Ovary (tissue), 9 donors: ENCODE data around the gene RPS27. TPM values are rescaled to one million over a fixed set of nuclear protein-coding genes. Genes with fewer than 3 reads are reported as not detected.
A peak's percentile ranks its signal among the peaks of the same experiment; 100 is the strongest.

ENCODE experiments used
- DNase-seq, 5 donors: peaks; one replicate each; pipeline ENCODE4 v3.0.0-alpha.2; 2019 to 2020
- H3K27ac ChIP-seq, 2 donors: fragments of 200-600 bp; one replicate each; pipeline versions ENCODE4 v1.5.1 to v1.8.0; 2019 to 2022
- H3K27me3 ChIP-seq: fragments of 200-600 bp; one replicate; pipeline ENCODE4 v1.8.0; 2022
- H3K36me3 ChIP-seq: fragments of 200-600 bp; sonication (generic); one replicate; pipeline ENCODE4 v1.5.1; 2019
- H3K4me1 ChIP-seq: one replicate; pipeline ENCODE4 v1.8.1; 2013; ENCODE audit warnings: mild to moderate bottlenecking, moderate library complexity; ENCODE audit not compliant: insufficient read depth
- H3K4me3 ChIP-seq: fragments of 200-600 bp; sonication (generic); one replicate; pipeline ENCODE4 v1.5.1; 2017
- H3K9me3 ChIP-seq, 2 donors: fragments of 200-600 bp in 1 of 2; sonication (generic) in 1 of 2; one replicate each; pipeline versions ENCODE4 v1.5.1 to v1.8.1; 2013 to 2019; ENCODE audit warnings: mild to moderate bottlenecking in 1 of 2, moderate library complexity in 1 of 2
- EP300 ChIP-seq: sonication (generic); formaldehyde crosslinking; IDR thresholded peaks from one replicate; pipeline ENCODE4 v1.6.1; 2017; ENCODE audit warnings: antibody characterized with exemption
- POLR2A ChIP-seq: fragments of 450-650 bp; IDR thresholded peaks from one replicate; pipeline ENCODE4 v1.6.1; 2017; ENCODE audit warnings: antibody characterized with exemption, mild to moderate bottlenecking, moderate library complexity
- WGBS, 3 donors: extraction: QIAGEN DNeasy Blood & Tissue Kit in 1 of 3; methylation state at CpG; one replicate each; pipeline versions ENCODE4 v1.1.5 to v1.1.7; 2013 to 2017; 5-methylcytosine and 5-hydroxymethylcytosine counted together
- intact Hi-C, 4 donors: fragments of 100-400 bp; cut with DNase I; formaldehyde crosslinking; loops; one replicate each; pipeline versions ENCODE4 v1.11.0 to v1.15.1; 2022 to 2023
- polyA plus RNA-seq, 2 donors: library from polyadenylated mRNA; stranded (reverse); fragments of 200-250 nt in 1 of 2; fragments of 350-450 nt in 1 of 2; fragmentation: Illumina TruSeq in 1 of 2; extraction: RNeasy Lipid Tissue Mini Kit (QIAGEN cat#74804) in 1 of 2; gene quantifications; one replicate each; pipeline ENCODE4 v1.2.3, GENCODE V29; 2013 to 2014
- total RNA-seq, 7 donors: library from RNA; depleted of rRNA in 2 of 7; stranded (reverse); fragments of >200 nt in 2 of 7; fragmentation: NEBNext Ultra II Directional in 3 of 7; extraction: Animal tissue kit (Norgen Biotek cat#: 25700) in 3 of 7; gene quantifications; one replicate each; pipeline versions ENCODE4 v1.1.0 to v1.2.4, GENCODE V29; 2016 to 2023
- TF ChIP-seq, protein P1 (sequence below), 3 donors: fragments of 450-650 bp in 2 of 3; fragments of 200-600 bp in 1 of 3; IDR thresholded peaks; one replicate each; pipeline versions ENCODE4 v1.5.1 to v1.8.0; 2016 to 2022; ENCODE audit warnings: antibody characterized with exemption in 3 of 3, mild to moderate bottlenecking in 1 of 3
- donor health status: DM: no; HTN: no; CAD: no; lungs with moderate emphysema.
- donor health status: DM: no; HTN: no; CAD: no.
- donor health status: Bipolar disorder and iron deficiency.
- donor health status: DM: yes; HTN: yes; CAD: no.
- donor health status: DM: no; HTN: no; CAD: no.
- donor health status: DM: yes; HTN: yes; CAD: no.

The RPS27 gene
- total and polyA plus RNA-seq, 9 donors = 3,441 to 24,704 (median 5,398) TPM

DNA sequence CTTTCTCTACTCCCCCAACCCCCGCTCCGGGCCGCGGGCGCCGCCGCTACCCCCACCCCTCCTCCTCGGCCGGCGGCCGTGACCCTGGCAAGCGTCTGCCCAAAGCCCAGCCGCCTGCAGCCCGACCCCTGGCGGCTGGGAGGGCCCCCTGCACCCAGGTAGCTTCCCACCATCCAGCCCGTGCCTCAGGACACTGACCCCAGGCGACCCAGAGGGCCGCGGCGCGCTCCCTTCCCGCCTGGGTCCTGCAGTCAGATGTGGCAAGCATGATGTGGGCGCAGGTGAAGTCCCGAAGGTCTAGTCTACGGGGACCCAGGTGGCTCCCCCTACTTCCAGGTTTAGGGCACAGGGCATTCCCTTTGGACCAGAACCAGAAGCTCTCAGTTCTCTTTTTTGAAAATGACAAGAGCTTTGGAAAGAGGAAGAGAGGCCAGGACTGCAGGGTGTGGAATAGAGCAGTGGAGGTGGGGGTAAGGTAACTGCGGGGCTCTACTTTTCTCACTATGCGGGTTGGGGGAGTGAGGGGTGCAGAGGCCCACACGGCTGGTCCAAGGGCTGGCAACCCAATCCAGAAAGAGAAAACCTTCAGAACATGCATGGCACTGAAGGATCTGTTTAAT lies 43.8 kb upstream of the RPS27 start, which contains the start of gene DENND4B:
Gene DENND4B, minus strand, starts transcription at position 97 of the 620 bp plus-strand sequence. CDS start 2,344 bp downstream, outside the sequence.
- Histone ChIP-seq H3K4me3 (peak within 1 kb of the TSS; percentile 88), H3K9me3 (no peaks in the 10 kb centered on the region), H3K4me1 (peaks cover 7% of the 10 kb centered on the region), H3K27ac (peak within 1 kb of the TSS; percentile 95 to 97), H3K27me3 (no peaks in the 10 kb centered on the region), H3K36me3 (no peaks in the 10 kb centered on the region)
- no peak for TF ChIP-seq EP300
- TF ChIP-seq, protein P1, sequence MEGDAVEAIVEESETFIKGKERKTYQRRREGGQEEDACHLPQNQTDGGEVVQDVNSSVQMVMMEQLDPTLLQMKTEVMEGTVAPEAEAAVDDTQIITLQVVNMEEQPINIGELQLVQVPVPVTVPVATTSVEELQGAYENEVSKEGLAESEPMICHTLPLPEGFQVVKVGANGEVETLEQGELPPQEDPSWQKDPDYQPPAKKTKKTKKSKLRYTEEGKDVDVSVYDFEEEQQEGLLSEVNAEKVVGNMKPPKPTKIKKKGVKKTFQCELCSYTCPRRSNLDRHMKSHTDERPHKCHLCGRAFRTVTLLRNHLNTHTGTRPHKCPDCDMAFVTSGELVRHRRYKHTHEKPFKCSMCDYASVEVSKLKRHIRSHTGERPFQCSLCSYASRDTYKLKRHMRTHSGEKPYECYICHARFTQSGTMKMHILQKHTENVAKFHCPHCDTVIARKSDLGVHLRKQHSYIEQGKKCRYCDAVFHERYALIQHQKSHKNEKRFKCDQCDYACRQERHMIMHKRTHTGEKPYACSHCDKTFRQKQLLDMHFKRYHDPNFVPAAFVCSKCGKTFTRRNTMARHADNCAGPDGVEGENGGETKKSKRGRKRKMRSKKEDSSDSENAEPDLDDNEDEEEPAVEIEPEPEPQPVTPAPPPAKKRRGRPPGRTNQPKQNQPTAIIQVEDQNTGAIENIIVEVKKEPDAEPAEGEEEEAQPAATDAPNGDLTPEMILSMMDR (IDR thresholded peaks at IDR 0.05) = peak; percentile 88 to 97 (median 92)
- WGBS, 3 donors = 9 to 18% (median 9%) methylated on average over 12 to 28 of the region's 28 CpGs
- intact Hi-C loops = loop anchor here in 3 of 4 donors (5.0 to 10.0 kb wide), 3 partner anchors 149 to 272 kb away; partner anchors contain the start of genes ILF2 (in 2 of the 3) and NPR1 (in 2 of the 3)
- DNase-seq = peak; percentile 82 to 90 (median 87)

DNA sequence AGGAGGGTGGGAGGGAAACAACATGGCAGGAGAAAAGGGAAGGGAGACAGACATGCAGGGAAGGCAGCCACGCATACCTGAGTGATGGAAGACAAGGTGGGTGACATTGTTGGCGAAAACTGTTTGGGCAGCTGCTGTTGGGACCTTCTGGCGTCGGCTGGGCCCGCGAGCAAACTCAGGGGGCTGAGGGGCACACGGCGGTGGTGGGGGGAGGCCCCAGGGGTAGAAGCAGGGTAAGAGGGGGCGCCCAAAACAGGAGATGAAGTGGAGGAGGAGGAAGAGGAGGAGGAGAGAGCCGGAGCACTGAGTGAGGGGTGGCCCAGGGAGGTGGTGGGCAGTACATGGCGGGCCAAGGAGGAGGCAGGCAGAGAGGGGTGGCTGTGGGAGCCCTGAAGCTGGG lies 39.4 kb upstream of the RPS27 start:
- H3K36me3 ChIP-seq = no peaks in the 10 kb centered on the region
- H3K27ac ChIP-seq = no peak overlapping the region
- no peak overlapping the region for H3K4me3 ChIP-seq
- H3K4me1 ChIP-seq = peaks cover 2% of the 10 kb centered on the region
- DNase-seq = peak in 1 of 5 donors; percentile 12
- no peaks in the 10 kb centered on the region for H3K27me3 ChIP-seq
- TF ChIP-seq, protein P1 (IDR thresholded peaks at IDR 0.05) = no peak
- TF ChIP-seq POLR2A (no peak), EP300 (no peak)
- H3K9me3 ChIP-seq = no peaks in the 10 kb centered on the region
- intact Hi-C loops = loop anchor here in 1 of 4 donors (10.0 kb wide), 1 partner anchor 156 kb away; no protein-coding TSS in a partner anchor
- WGBS, 3 donors = 87 to 92% (median 87%) methylated on average over 11 of the region's 11 CpGs

DNA sequence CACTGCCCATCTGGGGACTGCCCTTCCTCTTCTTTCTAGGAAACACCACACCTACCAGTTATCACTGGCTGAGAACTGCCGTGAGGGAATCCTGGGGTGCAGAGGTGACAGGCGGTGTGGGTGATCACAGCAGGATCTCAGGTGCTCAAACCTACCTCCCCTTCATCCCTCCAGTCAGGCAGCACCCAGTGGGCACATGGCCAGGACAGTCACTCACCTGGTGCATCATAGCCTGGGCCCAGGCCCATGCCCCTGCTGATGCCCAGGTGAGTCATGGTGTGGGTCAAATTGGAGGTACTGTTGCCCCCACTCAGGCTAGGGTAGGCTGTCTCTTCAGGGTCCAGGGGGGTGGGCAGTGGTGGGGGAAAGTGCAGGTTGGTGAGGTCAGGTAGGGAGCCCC lies 38.8 kb upstream of the RPS27 start:
- H3K27ac ChIP-seq = no peak overlapping the region
- intact Hi-C loops = loop anchor here in 1 of 4 donors (10.0 kb wide), 1 partner anchor 157 kb away; no protein-coding TSS in a partner anchor
- TF ChIP-seq, protein P1 (IDR thresholded peaks at IDR 0.05) = no peak
- TF ChIP-seq EP300 (no peak), POLR2A (no peak)
- H3K4me3 ChIP-seq = no peak overlapping the region
- 86 to 92% (median 87%) methylated on average over 2 of the region's 2 CpGs for WGBS, 3 donors
- H3K4me1 ChIP-seq = peaks cover 8% of the 10 kb centered on the region
- DNase-seq = no peak
- no peaks in the 10 kb centered on the region for H3K36me3 ChIP-seq
- no peaks in the 10 kb centered on the region for H3K27me3 ChIP-seq
- no peaks in the 10 kb centered on the region for H3K9me3 ChIP-seq

DNA sequence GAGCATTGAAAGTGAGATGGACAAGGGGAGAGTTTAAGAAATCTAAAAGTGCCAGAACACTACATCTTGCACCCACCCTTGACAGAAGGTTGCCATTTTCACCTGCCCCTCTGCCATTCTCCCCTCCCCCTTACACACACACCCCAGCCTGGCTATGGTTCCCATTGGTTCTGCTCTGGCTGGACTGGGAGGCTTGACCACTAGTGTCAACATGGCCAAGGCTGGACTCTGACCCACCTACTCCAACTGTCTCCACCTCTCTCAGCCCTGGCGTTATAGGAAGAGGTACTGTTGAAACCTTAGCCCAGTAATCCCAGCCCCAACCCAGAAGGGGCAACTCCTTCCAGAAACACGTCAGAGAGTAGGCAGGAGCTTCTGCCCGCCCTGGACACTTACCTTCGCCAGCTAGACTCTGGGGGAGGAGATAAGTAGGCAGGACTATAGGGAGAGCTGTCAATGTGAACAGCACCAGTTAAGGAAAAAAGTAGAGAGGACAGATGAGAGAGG lies 36.6 kb upstream of the RPS27 start:
- Histone ChIP-seq H3K4me1 (peaks cover 12% of the 10 kb centered on the region), H3K27me3 (no peaks in the 10 kb centered on the region), H3K4me3 (no peak overlapping the region), H3K27ac (no peak overlapping the region), H3K36me3 (no peaks in the 10 kb centered on the region), H3K9me3 (no peaks in the 10 kb centered on the region)
- WGBS, 3 donors = 70 to 76% (median 74%) methylated on average over 4 of the region's 4 CpGs
- intact Hi-C loops = loop anchor here in 1 of 4 donors (10.0 kb wide), 1 partner anchor 159 kb away; no protein-coding TSS in a partner anchor
- no peak for DNase-seq
- TF ChIP-seq, protein P1 (IDR thresholded peaks at IDR 0.05) = no peak
